Suprapubic skin (tissue), 4 donors: ENCODE results near the gene CEBPG. TPM values are rescaled to one million over a fixed set of nuclear protein-coding genes. Genes with fewer than 3 reads are reported as not detected.

Experiments
- DNase-seq, 2 donors: peaks; one replicate each; pipeline ENCODE4 v3.0.0-alpha.2; 2019; ENCODE audit warnings: low spot score in 2 of 2
- H3K27ac ChIP-seq: fragments of 200-600 bp; sonication (generic); one replicate; pipeline ENCODE4 v1.5.1; 2019
- H3K27me3 ChIP-seq: fragments of 200-600 bp; sonication (generic); one replicate; pipeline ENCODE4 v1.5.1; 2019
- H3K36me3 ChIP-seq: fragments of 200-600 bp; sonication (generic); one replicate; pipeline ENCODE4 v1.5.1; 2019
- H3K4me1 ChIP-seq: fragments of 200-600 bp; sonication (generic); one replicate; pipeline ENCODE4 v1.5.1; 2019
- H3K4me3 ChIP-seq: fragments of 200-600 bp; sonication (generic); one replicate; pipeline ENCODE4 v1.5.1; 2019; ENCODE audit warnings: mild to moderate bottlenecking
- H3K9me3 ChIP-seq: fragments of 200-600 bp; sonication (generic); one replicate; pipeline ENCODE4 v1.5.1; 2019
- EP300 ChIP-seq: sonication (generic); formaldehyde crosslinking; IDR thresholded peaks from one replicate; pipeline ENCODE4 v1.6.1; 2017; ENCODE audit warnings: antibody characterized with exemption
- POLR2A ChIP-seq, 2 donors: fragments of 450-650 bp; IDR thresholded peaks; one replicate each; pipeline ENCODE4 v1.6.1; 2017; ENCODE audit warnings: antibody characterized with exemption in 2 of 2, mild to moderate bottlenecking in 2 of 2, moderate library complexity in 2 of 2
- POLR2AphosphoS5 ChIP-seq, 3 donors: sonication (generic); formaldehyde crosslinking; IDR thresholded peaks; one replicate each; pipeline ENCODE4 v1.6.1; 2017; ENCODE audit warnings: antibody characterized with exemption in 3 of 3
- WGBS: methylation state at CpG from one replicate; pipeline ENCODE4 v1.1.5; 2018; 5-methylcytosine and 5-hydroxymethylcytosine counted together
- total RNA-seq, 4 donors: library from RNA; depleted of rRNA; stranded (reverse); fragments of >200 nt; gene quantifications; one replicate each; pipeline ENCODE4 v1.1.0, GENCODE V29; 2016
- TF ChIP-seq, protein P1 (sequence below), 2 donors: fragments of 200-600 bp in 1 of 2; fragments of 450-650 bp in 1 of 2; sonication (generic) in 1 of 2; IDR thresholded peaks; one replicate each; pipeline ENCODE4 v1.5.1; 2016 to 2019; ENCODE audit warnings: antibody characterized with exemption in 2 of 2, mild to moderate bottlenecking in 1 of 2, moderate library complexity in 1 of 2

The CEBPG gene
- total RNA-seq, 4 donors from 2014 or later: 37.7 to 63.0 (median 45.2) TPM

DNA sequence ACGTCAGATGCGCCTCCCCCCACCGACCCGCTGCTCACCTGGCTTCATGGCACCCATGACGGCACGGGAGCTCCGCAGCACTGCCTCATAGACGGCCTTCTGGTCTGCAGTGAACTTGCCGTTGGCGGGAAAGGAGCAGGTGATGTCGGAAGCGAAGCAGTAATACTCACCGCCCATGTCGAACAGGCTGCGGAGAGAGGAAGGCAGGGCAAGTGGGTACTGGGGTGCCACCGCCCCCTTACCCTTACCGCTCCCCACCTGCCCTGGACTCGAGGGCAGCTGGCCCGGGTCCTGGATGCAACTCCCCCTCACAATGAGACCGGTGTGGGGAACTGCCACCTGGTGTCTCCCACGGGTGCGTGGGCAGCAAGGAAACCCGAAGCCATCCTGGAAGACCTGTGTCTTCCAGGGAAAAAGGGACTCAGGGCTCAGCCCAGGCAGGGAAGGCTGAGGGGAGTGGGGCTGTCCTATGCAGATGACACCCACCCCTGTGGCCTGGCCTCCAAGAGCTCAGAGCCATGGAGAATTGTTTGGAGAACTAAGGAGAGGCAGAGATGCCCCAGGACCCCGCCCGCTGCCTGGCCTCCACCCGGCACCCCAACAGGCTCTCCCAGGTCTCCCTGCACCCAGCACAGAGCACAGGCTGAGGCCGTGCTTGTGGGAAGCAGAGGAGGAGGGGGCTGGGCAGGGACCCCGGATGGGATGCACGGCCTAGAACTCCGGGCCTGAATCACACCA lies 28.3 kb downstream of the CEBPG start:
- Histone ChIP-seq H3K4me3 (no peak overlapping the region), H3K27ac (no peak overlapping the region), H3K36me3 (no peaks in the 10 kb centered on the region), H3K9me3 (no peaks in the 10 kb centered on the region), H3K27me3 (no peaks in the 10 kb centered on the region), H3K4me1 (peaks cover 19% of the 10 kb centered on the region)
- peak in 1 of 2 donors; percentile 52 for DNase-seq
- WGBS: 93% methylated on average over 21 of the region's 30 CpGs
- TF ChIP-seq POLR2A (IDR thresholded peaks at IDR 0.05): no peak
- no peak for TF ChIP-seq POLR2AphosphoS5 (IDR thresholded peaks at IDR 0.05)
- no peak for TF ChIP-seq EP300
- TF ChIP-seq, protein P1, sequence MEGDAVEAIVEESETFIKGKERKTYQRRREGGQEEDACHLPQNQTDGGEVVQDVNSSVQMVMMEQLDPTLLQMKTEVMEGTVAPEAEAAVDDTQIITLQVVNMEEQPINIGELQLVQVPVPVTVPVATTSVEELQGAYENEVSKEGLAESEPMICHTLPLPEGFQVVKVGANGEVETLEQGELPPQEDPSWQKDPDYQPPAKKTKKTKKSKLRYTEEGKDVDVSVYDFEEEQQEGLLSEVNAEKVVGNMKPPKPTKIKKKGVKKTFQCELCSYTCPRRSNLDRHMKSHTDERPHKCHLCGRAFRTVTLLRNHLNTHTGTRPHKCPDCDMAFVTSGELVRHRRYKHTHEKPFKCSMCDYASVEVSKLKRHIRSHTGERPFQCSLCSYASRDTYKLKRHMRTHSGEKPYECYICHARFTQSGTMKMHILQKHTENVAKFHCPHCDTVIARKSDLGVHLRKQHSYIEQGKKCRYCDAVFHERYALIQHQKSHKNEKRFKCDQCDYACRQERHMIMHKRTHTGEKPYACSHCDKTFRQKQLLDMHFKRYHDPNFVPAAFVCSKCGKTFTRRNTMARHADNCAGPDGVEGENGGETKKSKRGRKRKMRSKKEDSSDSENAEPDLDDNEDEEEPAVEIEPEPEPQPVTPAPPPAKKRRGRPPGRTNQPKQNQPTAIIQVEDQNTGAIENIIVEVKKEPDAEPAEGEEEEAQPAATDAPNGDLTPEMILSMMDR (IDR thresholded peaks at IDR 0.05): no peak

DNA sequence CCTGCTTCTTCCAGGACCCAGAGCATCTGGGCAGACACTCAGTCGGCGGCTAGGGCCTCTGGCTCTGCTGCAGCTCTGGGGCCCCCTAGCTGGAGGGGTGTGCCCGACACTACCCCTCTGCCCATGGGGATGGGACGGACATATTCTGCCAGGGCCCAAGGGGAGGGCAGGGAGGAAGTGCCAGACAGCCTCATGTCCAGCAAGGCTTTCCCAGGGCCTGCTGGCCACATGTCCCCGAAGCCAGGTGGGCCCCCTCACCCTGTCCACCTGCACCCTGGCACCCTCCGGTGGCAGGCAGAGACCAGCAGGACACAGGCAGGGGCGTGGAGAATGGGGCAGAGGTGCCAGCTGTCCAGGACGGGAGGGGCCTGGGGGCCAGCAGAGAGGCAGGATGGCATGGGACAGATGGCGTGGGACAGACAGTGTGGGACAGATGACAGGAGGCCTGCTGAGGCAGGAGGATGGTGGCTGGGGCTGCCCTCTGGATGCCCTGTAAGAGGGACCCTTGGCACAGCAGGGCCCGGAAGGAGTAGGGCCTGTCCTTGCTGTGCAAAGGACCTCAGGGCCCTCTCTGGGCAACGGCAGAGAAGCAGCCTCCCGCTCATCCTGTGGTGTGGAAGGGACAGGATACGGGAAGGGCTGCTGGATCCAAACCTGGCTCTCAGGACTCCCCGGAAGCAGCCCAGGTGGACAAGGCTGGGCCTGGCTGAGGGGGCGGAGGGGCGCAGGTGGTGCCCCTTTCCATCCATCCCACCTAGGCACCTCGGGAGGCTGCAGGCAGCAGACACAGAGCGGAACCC lies 29.1 kb downstream of the CEBPG start:
- Histone ChIP-seq H3K9me3 (no peaks in the 10 kb centered on the region), H3K36me3 (no peaks in the 10 kb centered on the region), H3K4me1 (peaks cover 20% of the 10 kb centered on the region), H3K27ac (no peak overlapping the region), H3K27me3 (no peaks in the 10 kb centered on the region), H3K4me3 (no peak overlapping the region)
- 90% methylated on average over 10 of the region's 18 CpGs for WGBS
- no peak for DNase-seq
- no peak for TF ChIP-seq POLR2A (IDR thresholded peaks at IDR 0.05)
- no peak for TF ChIP-seq EP300
- TF ChIP-seq, protein P1 (IDR thresholded peaks at IDR 0.05): no peak
- TF ChIP-seq POLR2AphosphoS5 (IDR thresholded peaks at IDR 0.05): no peak

DNA sequence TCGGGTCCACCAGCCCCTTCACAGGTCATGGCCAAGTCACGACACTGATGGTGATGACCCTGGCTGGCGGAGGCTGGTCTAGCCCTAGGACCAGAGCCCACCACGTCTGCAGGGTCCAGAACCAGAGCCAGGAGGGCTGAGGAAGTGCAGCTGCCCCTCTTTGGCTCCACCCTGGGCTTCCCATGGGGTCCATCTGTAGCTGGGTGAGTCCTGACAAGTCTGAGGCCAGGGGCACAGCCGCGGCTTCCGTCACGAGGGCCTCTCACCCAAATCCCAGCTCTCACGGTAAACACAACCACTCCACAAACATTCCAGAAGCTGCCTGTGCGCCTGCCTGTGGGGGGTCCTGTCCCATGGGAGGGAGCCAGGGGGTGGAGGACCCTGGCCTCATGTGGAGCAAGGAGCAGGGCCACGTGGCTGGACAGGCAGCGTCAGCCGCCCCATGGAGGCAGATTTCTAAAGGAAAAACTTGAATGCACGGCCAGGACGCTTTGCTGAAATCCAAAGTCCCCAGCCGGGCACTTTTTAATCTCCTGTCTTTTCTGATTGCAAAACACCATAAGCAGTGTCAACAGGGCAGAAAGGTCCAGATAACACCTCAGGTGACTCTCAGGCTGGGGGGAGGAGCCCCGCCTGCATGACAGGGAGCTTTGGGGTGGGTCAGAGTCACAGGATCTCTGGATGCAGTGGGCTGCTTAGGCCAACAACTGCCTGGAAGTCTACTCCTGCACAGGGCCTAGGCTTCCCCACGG lies 29.9 kb downstream of the CEBPG start:
- H3K4me3 ChIP-seq: no peak overlapping the region
- no peak overlapping the region for H3K27ac ChIP-seq
- H3K36me3 ChIP-seq: no peaks in the 10 kb centered on the region
- DNase-seq: peak in 1 of 2 donors; percentile 56
- H3K9me3 ChIP-seq: no peaks in the 10 kb centered on the region
- WGBS: 85% methylated on average over 10 of the region's 18 CpGs
- peaks cover 20% of the 10 kb centered on the region for H3K4me1 ChIP-seq
- TF ChIP-seq POLR2A (IDR thresholded peaks at IDR 0.05) (no peak), EP300 (no peak), POLR2AphosphoS5 (IDR thresholded peaks at IDR 0.05) (no peak)
- TF ChIP-seq, protein P1 (IDR thresholded peaks at IDR 0.05): no peak
- H3K27me3 ChIP-seq: no peaks in the 10 kb centered on the region

DNA sequence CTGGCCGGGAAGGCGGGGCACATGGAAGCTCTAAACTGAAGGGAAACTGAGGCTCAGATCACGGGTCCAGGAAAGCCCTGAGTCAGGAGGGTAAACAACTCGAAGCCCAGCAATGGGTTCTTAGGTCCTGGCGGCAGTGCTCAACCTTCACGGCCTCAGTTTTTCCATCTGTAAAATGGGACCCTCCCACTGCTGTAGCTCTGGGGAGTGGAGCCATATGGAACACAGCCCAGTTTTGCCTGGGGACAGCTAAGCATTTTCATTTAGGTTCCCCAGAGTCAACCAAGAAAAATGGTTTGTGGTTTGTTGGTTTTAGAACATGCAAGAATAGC lies 30.4 kb downstream of the CEBPG start:
- no peak for TF ChIP-seq EP300
- no peak for TF ChIP-seq POLR2A (IDR thresholded peaks at IDR 0.05)
- TF ChIP-seq, protein P1 (IDR thresholded peaks at IDR 0.05): no peak
- no peak for TF ChIP-seq POLR2AphosphoS5 (IDR thresholded peaks at IDR 0.05)
- 88% methylated on average over 6 of the region's 6 CpGs for WGBS
- Histone ChIP-seq H3K36me3 (no peaks in the 10 kb centered on the region), H3K4me1 (peaks cover 20% of the 10 kb centered on the region), H3K27ac (no peak overlapping the region), H3K9me3 (no peaks in the 10 kb centered on the region), H3K27me3 (no peaks in the 10 kb centered on the region), H3K4me3 (no peak overlapping the region)
- no peak for DNase-seq
